DOHH2 (cell line): ENCODE measurements around the gene MMP20.

ENCODE experiments used
- H3F3A ChIP-seq: fragments of 200-600 bp; sonication (generic), shearing (Covaris generic); 2 replicates; pipeline ENCODE4 v1.6.0; 2016; ENCODE audit warnings: antibody characterized with exemption, mild to moderate bottlenecking; ENCODE audit not compliant: control insufficient read depth, insufficient read depth
- H3K27ac ChIP-seq: fragments of 200-600 bp; sonication (generic); 2 replicates; pipeline ENCODE4 v1.5.1; 2014; ENCODE audit warnings: low read depth, mild to moderate bottlenecking, low read length, moderate library complexity
- H3K27me3 ChIP-seq: fragments of 200-600 bp; sonication (generic); 2 replicates; pipeline ENCODE4 v1.6.1; 2014; ENCODE audit warnings: mild to moderate bottlenecking, low read length, mixed read lengths; ENCODE audit not compliant: control insufficient read depth
- H3K36me3 ChIP-seq: fragments of 200-600 bp; sonication (generic); 2 replicates; pipeline ENCODE4 v1.6.1; 2014; ENCODE audit warnings: mild to moderate bottlenecking, low read length, moderate library complexity, mixed read lengths; ENCODE audit not compliant: control insufficient read depth
- H3K4me1 ChIP-seq: fragments of 200-600 bp; sonication (generic); 2 replicates; pipeline ENCODE4 v1.6.1; 2014; ENCODE audit warnings: mild to moderate bottlenecking, low read length, mixed read lengths; ENCODE audit not compliant: control insufficient read depth
- H3K4me2 ChIP-seq: fragments of 200-600 bp; sonication (generic); 2 replicates; pipeline ENCODE4 v1.6.0; 2014; ENCODE audit warnings: mild to moderate bottlenecking, low read length, moderate library complexity
- H3K4me3 ChIP-seq: fragments of 200-600 bp; sonication (generic); 2 replicates; pipeline ENCODE4 v1.5.1; 2014; ENCODE audit warnings: mild to moderate bottlenecking, low read length, mixed read lengths
- H3K79me2 ChIP-seq: fragments of 200-600 bp; sonication (generic); 2 replicates; pipeline ENCODE4 v1.6.1; 2014; ENCODE audit warnings: mild to moderate bottlenecking, low read length, mixed read lengths; ENCODE audit not compliant: control insufficient read depth
- H3K9me2 ChIP-seq: fragments of 200-600 bp; sonication (generic); replicated peaks from 2 replicates; pipeline ENCODE4 v1.6.1; 2014; ENCODE audit warnings: mild to moderate bottlenecking, low read length, mixed read lengths; ENCODE audit not compliant: control insufficient read depth
- H3K9me3 ChIP-seq: fragments of 200-600 bp; sonication (generic); 2 replicates; pipeline ENCODE4 v1.6.1; 2014; ENCODE audit warnings: antibody characterized with exemption, low read length, mixed read lengths; ENCODE audit not compliant: control insufficient read depth, insufficient read depth
- H4K20me1 ChIP-seq: fragments of 200-600 bp; sonication (generic); 2 replicates; pipeline ENCODE4 v1.6.0; 2014; ENCODE audit warnings: low read depth, mild to moderate bottlenecking, antibody characterized with exemption, low read length, moderate library complexity; ENCODE audit not compliant: control insufficient read depth, insufficient read depth
- EZH2phosphoT487 ChIP-seq: fragments of 200-600 bp; sonication (generic); IDR thresholded peaks from 2 replicates; pipeline ENCODE4 v1.6.1; 2017; ENCODE audit warnings: borderline replicate concordance, mild to moderate bottlenecking, antibody characterized with exemption, low read length, moderate library complexity, mixed read lengths
- TF ChIP-seq, protein P1 (sequence below): fragments of 200-600 bp; sonication (generic); IDR thresholded peaks from one replicate; pipeline ENCODE4 v1.5.1; 2014; ENCODE audit warnings: antibody characterized with exemption, mild to moderate bottlenecking, low read depth, low read length; ENCODE audit not compliant: poor library complexity, severe bottlenecking

MMP20 gene

DNA sequence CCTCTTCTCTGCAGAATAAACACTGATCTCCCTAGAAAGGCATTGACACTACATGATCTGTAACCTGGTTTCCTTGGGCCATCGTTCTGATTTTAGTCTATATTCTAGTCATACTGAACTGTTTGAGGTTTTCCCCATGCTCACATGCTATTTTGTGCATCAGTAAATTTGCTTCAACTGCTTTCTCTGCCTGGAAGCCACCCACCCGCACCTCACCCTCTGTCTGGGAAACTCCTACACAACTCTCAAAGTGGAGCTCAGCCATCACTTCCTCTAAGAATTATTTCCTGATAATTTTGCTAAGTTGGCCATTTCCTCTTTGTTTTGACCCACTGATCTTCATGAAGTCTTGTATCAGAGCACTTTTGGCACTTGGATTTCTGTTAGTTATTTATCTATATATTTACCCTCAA is 36.1 kb downstream of the MMP20 start:
- H4K20me1 ChIP-seq = no peaks in the 10 kb centered on the region
- no peaks in the 10 kb centered on the region for H3K9me2 ChIP-seq
- no peaks in the 10 kb centered on the region for H3K9me3 ChIP-seq
- no peak overlapping the region for H3K4me3 ChIP-seq
- H3K4me1 ChIP-seq = peaks cover 25% of the 10 kb centered on the region
- peak overlapping the region; percentile 41 for H3K4me2 ChIP-seq
- TF ChIP-seq, protein P1, sequence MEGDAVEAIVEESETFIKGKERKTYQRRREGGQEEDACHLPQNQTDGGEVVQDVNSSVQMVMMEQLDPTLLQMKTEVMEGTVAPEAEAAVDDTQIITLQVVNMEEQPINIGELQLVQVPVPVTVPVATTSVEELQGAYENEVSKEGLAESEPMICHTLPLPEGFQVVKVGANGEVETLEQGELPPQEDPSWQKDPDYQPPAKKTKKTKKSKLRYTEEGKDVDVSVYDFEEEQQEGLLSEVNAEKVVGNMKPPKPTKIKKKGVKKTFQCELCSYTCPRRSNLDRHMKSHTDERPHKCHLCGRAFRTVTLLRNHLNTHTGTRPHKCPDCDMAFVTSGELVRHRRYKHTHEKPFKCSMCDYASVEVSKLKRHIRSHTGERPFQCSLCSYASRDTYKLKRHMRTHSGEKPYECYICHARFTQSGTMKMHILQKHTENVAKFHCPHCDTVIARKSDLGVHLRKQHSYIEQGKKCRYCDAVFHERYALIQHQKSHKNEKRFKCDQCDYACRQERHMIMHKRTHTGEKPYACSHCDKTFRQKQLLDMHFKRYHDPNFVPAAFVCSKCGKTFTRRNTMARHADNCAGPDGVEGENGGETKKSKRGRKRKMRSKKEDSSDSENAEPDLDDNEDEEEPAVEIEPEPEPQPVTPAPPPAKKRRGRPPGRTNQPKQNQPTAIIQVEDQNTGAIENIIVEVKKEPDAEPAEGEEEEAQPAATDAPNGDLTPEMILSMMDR = no peak
- no peak for TF ChIP-seq EZH2phosphoT487
- no peaks in the 10 kb centered on the region for H3F3A ChIP-seq
- no peaks in the 10 kb centered on the region for H3K36me3 ChIP-seq
- H3K79me2 ChIP-seq = no peaks in the 10 kb centered on the region
- H3K27ac ChIP-seq = no peak overlapping the region
- no peaks in the 10 kb centered on the region for H3K27me3 ChIP-seq

DNA sequence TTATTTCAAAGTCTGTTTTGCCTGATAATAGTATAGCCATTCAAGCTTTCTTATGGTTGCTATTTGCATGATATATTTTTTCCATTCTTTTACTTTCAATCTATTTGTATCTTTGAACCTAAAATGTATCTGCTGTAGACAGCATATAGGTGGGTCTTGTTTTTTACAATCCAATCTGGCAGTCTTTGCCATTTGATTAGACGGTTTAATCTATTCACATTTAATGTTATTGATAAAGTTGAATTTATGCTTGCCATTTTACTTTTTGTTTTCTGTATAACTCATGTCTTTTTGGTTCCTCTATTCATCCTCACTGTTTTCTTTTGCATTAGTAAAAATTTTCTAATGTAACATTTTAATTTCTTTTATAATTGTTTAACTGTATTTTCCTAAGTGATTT is 37.4 kb downstream of the MMP20 start:
- Histone ChIP-seq H4K20me1 (no peaks in the 10 kb centered on the region), H3K4me3 (no peak overlapping the region), H3K27me3 (no peaks in the 10 kb centered on the region), H3K27ac (no peak overlapping the region), H3K79me2 (no peaks in the 10 kb centered on the region), H3K4me1 (peaks cover 25% of the 10 kb centered on the region), H3K9me3 (peaks cover 4% of the 10 kb centered on the region; the same call in 1 of the 2 replicates), H3F3A (no peaks in the 10 kb centered on the region), H3K36me3 (no peaks in the 10 kb centered on the region), H3K9me2 (no peaks in the 10 kb centered on the region), H3K4me2 (no peak overlapping the region)
- no peak for TF ChIP-seq EZH2phosphoT487
- TF ChIP-seq, protein P1 = no peak

DNA sequence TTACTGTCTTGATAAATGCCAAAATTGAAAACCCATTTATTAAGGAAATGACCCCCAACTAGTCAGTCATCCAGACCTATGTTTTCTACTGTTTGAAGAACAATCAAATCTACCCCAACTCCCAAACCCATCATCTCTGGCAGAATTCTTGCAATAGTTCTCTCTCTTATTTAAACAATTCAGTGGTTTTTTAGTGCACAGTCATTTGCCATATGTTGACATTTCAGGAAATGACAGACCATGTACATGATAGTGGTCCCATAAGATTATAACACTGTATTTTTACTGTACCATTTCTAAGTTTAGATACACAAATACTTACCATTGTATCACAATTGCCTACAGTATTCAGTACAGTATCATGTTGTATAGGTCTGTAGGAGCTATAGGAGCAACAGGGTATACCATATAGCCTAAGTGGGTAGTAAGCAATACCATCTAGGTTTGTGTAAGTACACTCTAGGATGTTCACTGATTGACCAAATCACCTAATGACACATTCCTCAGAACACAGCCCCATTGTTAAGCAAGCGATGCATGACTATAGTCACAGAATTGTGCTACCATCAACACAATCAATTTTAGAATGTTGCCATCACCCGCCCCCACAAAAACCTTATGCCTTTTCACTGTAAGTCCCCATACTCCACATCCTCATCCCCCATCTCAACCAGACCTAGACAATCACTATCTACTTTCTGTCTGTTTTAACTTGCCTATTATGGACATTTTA is 41.8 kb downstream of the MMP20 start:
- TF ChIP-seq, protein P1 = no peak
- no peak for TF ChIP-seq EZH2phosphoT487

More for the DNA sequence above, 41.8 kb downstream of the MMP20 start:
- no peaks in the 10 kb centered on the region for H3F3A ChIP-seq
- no peaks in the 10 kb centered on the region for H3K9me2 ChIP-seq
- H3K4me2 ChIP-seq = no peak overlapping the region
- no peaks in the 10 kb centered on the region for H3K36me3 ChIP-seq
- no peaks in the 10 kb centered on the region for H3K4me1 ChIP-seq
- H4K20me1 ChIP-seq = no peaks in the 10 kb centered on the region
- H3K4me3 ChIP-seq = no peak overlapping the region
- H3K27ac ChIP-seq = no peak overlapping the region
- peaks cover 4% of the 10 kb centered on the region; the same call in 1 of the 2 replicates for H3K9me3 ChIP-seq
- H3K27me3 ChIP-seq = no peaks in the 10 kb centered on the region
- no peaks in the 10 kb centered on the region for H3K79me2 ChIP-seq
